SK-N-SH (cell line): ENCODE measurements around the gene LEMD1.
"Not testable (repeated sequence)": the region's sequence is repeated elsewhere in the genome, so short reads cannot be mapped to it uniquely, and the experiment has no call there.

Experiments used
- CTCF ChIP-seq: fragments of 200-600 bp; sonication (generic); IDR thresholded peaks from 2 replicates; pipeline ENCODE4 v1.6.1; 2017; ENCODE audit warnings: antibody characterized with exemption, mild to moderate bottlenecking, moderate library complexity
- ELF1 ChIP-seq: IDR thresholded peaks from 2 replicates; pipeline ENCODE4 v1.4.0; 2012
- MXI1 ChIP-seq: IDR thresholded peaks from 2 replicates; pipeline ENCODE4 v1.6.1; 2012; ENCODE audit warnings: mild to moderate bottlenecking, low read depth, low read length, improper control_type of control experiment
- POLR2AphosphoS5 ChIP-seq: IDR thresholded peaks from 2 replicates; pipeline ENCODE4 v1.6.1; 2012; ENCODE audit warnings: low read depth, low read length
- RCOR1 ChIP-seq: fragments of 150-350 bp; IDR thresholded peaks from 2 replicates; pipeline ENCODE4 v1.6.1; 2017; ENCODE audit warnings: antibody characterized with exemption, low read length
- RFX5 ChIP-seq: IDR thresholded peaks from 2 replicates; pipeline ENCODE4 v1.6.1; 2012; ENCODE audit warnings: mild to moderate bottlenecking, improper control_type of control experiment, low read length
- RXRA ChIP-seq: IDR thresholded peaks from 2 replicates; pipeline ENCODE4 v1.4.0; 2012; ENCODE audit warnings: low read depth, mild to moderate bottlenecking, borderline replicate concordance
- YY1 ChIP-seq: IDR thresholded peaks from 2 replicates; pipeline ENCODE4 v1.4.0; 2012; ENCODE audit warnings: low read depth, mild to moderate bottlenecking
- TF ChIP-seq, protein P1 (sequence below): IDR thresholded peaks from 2 replicates; pipeline ENCODE4 v1.4.0; 2012; ENCODE audit warnings: low read depth, borderline replicate concordance
- TF ChIP-seq, protein P2 (sequence below): IDR thresholded peaks from 2 replicates; pipeline ENCODE4 v1.6.1; 2012; ENCODE audit warnings: mild to moderate bottlenecking, low read depth, low read length, moderate library complexity
- TF ChIP-seq, protein P3 (sequence below): IDR thresholded peaks from 2 replicates; pipeline ENCODE4; 2012

GRCh38 chr1:205404484-205404883, 17.4 kb downstream of the LEMD1 start:
- not testable (repeated sequence) for TF ChIP-seq CTCF, MXI1, POLR2AphosphoS5, RXRA, RFX5, RCOR1, ELF1, YY1
- TF ChIP-seq, protein P1, sequence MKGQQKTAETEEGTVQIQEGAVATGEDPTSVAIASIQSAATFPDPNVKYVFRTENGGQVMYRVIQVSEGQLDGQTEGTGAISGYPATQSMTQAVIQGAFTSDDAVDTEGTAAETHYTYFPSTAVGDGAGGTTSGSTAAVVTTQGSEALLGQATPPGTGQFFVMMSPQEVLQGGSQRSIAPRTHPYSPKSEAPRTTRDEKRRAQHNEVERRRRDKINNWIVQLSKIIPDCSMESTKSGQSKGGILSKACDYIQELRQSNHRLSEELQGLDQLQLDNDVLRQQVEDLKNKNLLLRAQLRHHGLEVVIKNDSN = not testable (repeated sequence)
- TF ChIP-seq, protein P2, sequence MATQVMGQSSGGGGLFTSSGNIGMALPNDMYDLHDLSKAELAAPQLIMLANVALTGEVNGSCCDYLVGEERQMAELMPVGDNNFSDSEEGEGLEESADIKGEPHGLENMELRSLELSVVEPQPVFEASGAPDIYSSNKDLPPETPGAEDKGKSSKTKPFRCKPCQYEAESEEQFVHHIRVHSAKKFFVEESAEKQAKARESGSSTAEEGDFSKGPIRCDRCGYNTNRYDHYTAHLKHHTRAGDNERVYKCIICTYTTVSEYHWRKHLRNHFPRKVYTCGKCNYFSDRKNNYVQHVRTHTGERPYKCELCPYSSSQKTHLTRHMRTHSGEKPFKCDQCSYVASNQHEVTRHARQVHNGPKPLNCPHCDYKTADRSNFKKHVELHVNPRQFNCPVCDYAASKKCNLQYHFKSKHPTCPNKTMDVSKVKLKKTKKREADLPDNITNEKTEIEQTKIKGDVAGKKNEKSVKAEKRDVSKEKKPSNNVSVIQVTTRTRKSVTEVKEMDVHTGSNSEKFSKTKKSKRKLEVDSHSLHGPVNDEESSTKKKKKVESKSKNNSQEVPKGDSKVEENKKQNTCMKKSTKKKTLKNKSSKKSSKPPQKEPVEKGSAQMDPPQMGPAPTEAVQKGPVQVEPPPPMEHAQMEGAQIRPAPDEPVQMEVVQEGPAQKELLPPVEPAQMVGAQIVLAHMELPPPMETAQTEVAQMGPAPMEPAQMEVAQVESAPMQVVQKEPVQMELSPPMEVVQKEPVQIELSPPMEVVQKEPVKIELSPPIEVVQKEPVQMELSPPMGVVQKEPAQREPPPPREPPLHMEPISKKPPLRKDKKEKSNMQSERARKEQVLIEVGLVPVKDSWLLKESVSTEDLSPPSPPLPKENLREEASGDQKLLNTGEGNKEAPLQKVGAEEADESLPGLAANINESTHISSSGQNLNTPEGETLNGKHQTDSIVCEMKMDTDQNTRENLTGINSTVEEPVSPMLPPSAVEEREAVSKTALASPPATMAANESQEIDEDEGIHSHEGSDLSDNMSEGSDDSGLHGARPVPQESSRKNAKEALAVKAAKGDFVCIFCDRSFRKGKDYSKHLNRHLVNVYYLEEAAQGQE = not testable (repeated sequence)
- TF ChIP-seq, protein P3, sequence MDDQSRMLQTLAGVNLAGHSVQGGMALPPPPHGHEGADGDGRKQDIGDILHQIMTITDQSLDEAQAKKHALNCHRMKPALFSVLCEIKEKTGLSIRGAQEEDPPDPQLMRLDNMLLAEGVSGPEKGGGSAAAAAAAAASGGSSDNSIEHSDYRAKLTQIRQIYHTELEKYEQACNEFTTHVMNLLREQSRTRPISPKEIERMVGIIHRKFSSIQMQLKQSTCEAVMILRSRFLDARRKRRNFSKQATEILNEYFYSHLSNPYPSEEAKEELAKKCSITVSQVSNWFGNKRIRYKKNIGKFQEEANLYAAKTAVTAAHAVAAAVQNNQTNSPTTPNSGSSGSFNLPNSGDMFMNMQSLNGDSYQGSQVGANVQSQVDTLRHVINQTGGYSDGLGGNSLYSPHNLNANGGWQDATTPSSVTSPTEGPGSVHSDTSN = not testable (repeated sequence)
